Mucosa of descending colon (tissue), 3 donors: Measurements from ENCODE around the gene PTPRN2. TPM values are rescaled to one million over a fixed set of nuclear protein-coding genes. Genes with fewer than 3 reads are reported as not detected.

ENCODE experiments used
- ATAC-seq: fragments of 200-7000 bp; cut with Tn5 transposase; one replicate; pipeline ENCODE4 v1.9.1; 2020; ENCODE audit warnings: mild to moderate bottlenecking, moderate library complexity
- DNase-seq, 3 donors: peaks; one replicate each; pipeline ENCODE4 v3.0.0-alpha.2; 2020
- H3K36me3 ChIP-seq: fragments of 200-600 bp; one replicate; pipeline ENCODE4 v1.8.0; 2021; ENCODE audit warnings: low read depth, mild to moderate bottlenecking
- H3K4me1 ChIP-seq: fragments of 200-600 bp; one replicate; pipeline ENCODE4 v1.8.0; 2021; ENCODE audit warnings: low read depth, mild to moderate bottlenecking
- H3K4me3 ChIP-seq: fragments of 200-600 bp; one replicate; pipeline ENCODE4 v1.8.0; 2021; ENCODE audit warnings: mild to moderate bottlenecking
- H3K9me3 ChIP-seq: fragments of 200-600 bp; one replicate; pipeline ENCODE4 v1.8.0; 2021; ENCODE audit warnings: mild to moderate bottlenecking
- CTCF ChIP-seq: fragments of 200-600 bp; IDR thresholded peaks from one replicate; pipeline ENCODE4 v1.8.0; 2022; ENCODE audit warnings: antibody characterized with exemption, mild to moderate bottlenecking
- intact Hi-C, 2 donors: fragments of 100-400 bp; cut with DNase I in 1 of 2; cut with micrococcal nuclease in 1 of 2; formaldehyde crosslinking; loops; one replicate each; pipeline versions ENCODE4 v1.11.0 to v1.11.1; 2022; cut with DNase I, micrococcal nuclease
- total RNA-seq, 3 donors: library from RNA; stranded (reverse); fragmentation: NEBNext Ultra II Directional in 2 of 3; extraction: Animal tissue kit (Norgen Biotek cat#: 25700) in 2 of 3; gene quantifications; one replicate each; pipeline versions ENCODE4 v1.2.1 to v1.2.4, GENCODE V29; 2021 to 2023
- donor health status: DM: no; HTN: no; CAD: no; lungs with moderate emphysema.
- donor health status: DM: no; HTN: no; CAD: no.
- donor health status: DM: no; HTN: yes; CAD: no.

The PTPRN2 gene
- total RNA-seq, 3 donors from 2014 or later, result 12.5 to 28.0 (median 26.2) TPM

- intact Hi-C loops, result no loop called here
- no peaks in the 10 kb centered on the region for H3K36me3 ChIP-seq
- ATAC-seq, result no peak
- H3K4me3 ChIP-seq, result no peak overlapping the region
- no peak for TF ChIP-seq CTCF
- no peaks in the 10 kb centered on the region for H3K4me1 ChIP-seq
- DNase-seq, result no peak
- no peaks in the 10 kb centered on the region for H3K9me3 ChIP-seq
These were observed 266.4 kb downstream of the PTPRN2 start for GRCh38 chr7:158321056-158321700.

GRCh38 chr7:158320328-158320727 lies 267.3 kb downstream of the PTPRN2 start:
- intact Hi-C loops, result no loop called here
- ATAC-seq (no peak), DNase-seq (no peak)
- no peak overlapping the region for H3K4me3 ChIP-seq
- no peaks in the 10 kb centered on the region for H3K9me3 ChIP-seq
- no peaks in the 10 kb centered on the region for H3K36me3 ChIP-seq
- no peak for TF ChIP-seq CTCF
- no peaks in the 10 kb centered on the region for H3K4me1 ChIP-seq

- no peak for DNase-seq
- H3K9me3 ChIP-seq, result no peaks in the 10 kb centered on the region
- TF ChIP-seq CTCF, result no peak
- no peak for ATAC-seq
- intact Hi-C loops, result no loop called here
- H3K4me1 ChIP-seq, result no peaks in the 10 kb centered on the region
- no peak overlapping the region for H3K4me3 ChIP-seq
- no peaks in the 10 kb centered on the region for H3K36me3 ChIP-seq
These were observed 269.1 kb downstream of the PTPRN2 start for GRCh38 chr7:158318511-158318913.

- intact Hi-C loops, result no loop called here
- H3K4me1 ChIP-seq, result no peaks in the 10 kb centered on the region
- H3K9me3 ChIP-seq, result no peaks in the 10 kb centered on the region
- no peaks in the 10 kb centered on the region for H3K36me3 ChIP-seq
- DNase-seq (no peak), ATAC-seq (no peak)
- TF ChIP-seq CTCF, result no peak
- no peak overlapping the region for H3K4me3 ChIP-seq
These were observed 270.1 kb downstream of the PTPRN2 start for GRCh38 chr7:158317238-158318205.

- DNase-seq, result no peak
- ATAC-seq, result no peak
- Histone ChIP-seq H3K4me3 (no peak overlapping the region), H3K4me1 (no peaks in the 10 kb centered on the region), H3K9me3 (no peaks in the 10 kb centered on the region), H3K36me3 (no peaks in the 10 kb centered on the region)
- intact Hi-C loops, result no loop called here
- no peak for TF ChIP-seq CTCF
These were observed 271.1 kb downstream of the PTPRN2 start for GRCh38 chr7:158316466-158317031.
